HG03469 (cell line): ENCODE measurements around the gene THTPA.

ENCODE experiments used
- ATAC-seq: cut with Tn5 transposase; IDR thresholded peaks from one replicate; pipeline ENCODE4 v1.9.1; 2021; ENCODE audit warnings: mild to moderate bottlenecking, moderate library complexity, moderate number of reproducible peaks; ENCODE audit not compliant: unreplicated experiment

The THTPA gene

GRCh38 chr14:23566778-23567185 is 10.7 kb downstream of the THTPA start:
- ATAC-seq, result no peak

DNA sequence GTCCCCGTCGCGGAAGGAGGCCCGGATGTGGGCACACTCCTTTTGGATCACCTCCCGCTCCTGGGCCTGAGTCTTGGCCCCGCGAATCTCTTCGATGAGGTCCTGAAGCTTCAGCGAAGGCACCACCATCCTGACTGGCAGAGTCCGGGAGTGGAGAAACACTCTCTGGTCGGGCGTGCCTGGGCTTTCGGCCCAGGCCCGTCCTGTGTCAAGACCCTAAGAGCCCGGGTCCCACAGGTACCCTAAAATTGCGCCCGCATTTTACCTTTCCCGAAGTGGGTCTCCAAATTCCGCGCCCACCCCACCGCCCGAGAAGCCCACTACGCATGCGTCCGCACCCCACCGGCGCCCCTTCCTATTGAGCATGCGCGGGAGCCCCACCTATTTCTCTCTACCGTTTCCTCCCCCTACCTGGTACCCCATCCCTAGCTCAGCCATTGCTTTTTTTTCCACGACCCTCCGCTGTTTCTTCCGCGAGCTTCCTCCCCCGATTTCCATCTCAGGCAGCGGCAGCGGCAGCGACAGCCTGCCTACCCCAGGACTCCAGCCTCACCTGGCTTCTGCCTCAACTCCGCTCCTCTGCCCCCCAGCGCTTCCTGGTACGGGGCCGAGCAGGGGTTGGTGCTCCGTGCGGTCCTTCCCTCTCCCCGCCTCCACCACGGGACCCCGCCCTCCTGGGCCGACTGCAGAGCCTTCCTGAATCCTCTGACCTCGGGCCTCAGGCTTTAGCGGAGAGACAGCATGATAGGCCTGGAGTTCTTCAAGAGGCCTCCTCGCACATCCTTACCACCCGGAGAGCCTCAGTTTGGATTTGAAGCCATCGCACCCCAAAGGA is 11.3 kb downstream of the THTPA start, which contains the start of gene AP1G2:
AP1G2 (minus strand) TSS at position 606 of the 835 bp plus-strand sequence; CDS start at position 129, 477 bp downstream.
- ATAC-seq, result peak; percentile 47

- no peak for ATAC-seq
Measured at GRCh38 chr14:23568021-23568599, 12.0 kb downstream of the THTPA start.

- ATAC-seq, result no peak
Measured at GRCh38 chr14:23568600-23569331, 12.7 kb downstream of the THTPA start.

- no peak for ATAC-seq
Measured at GRCh38 chr14:23569443-23570151, 13.5 kb downstream of the THTPA start.

- no peak for ATAC-seq
Measured at GRCh38 chr14:23570806-23571483, 14.9 kb downstream of the THTPA start.

- ATAC-seq, result no peak
Measured at GRCh38 chr14:23571701-23572523, 15.8 kb downstream of the THTPA start.

GRCh38 chr14:23572524-23572828 is 16.4 kb downstream of the THTPA start:
- no peak for ATAC-seq

- ATAC-seq, result no peak
Measured at GRCh38 chr14:23572836-23573235, 16.8 kb downstream of the THTPA start.

DNA sequence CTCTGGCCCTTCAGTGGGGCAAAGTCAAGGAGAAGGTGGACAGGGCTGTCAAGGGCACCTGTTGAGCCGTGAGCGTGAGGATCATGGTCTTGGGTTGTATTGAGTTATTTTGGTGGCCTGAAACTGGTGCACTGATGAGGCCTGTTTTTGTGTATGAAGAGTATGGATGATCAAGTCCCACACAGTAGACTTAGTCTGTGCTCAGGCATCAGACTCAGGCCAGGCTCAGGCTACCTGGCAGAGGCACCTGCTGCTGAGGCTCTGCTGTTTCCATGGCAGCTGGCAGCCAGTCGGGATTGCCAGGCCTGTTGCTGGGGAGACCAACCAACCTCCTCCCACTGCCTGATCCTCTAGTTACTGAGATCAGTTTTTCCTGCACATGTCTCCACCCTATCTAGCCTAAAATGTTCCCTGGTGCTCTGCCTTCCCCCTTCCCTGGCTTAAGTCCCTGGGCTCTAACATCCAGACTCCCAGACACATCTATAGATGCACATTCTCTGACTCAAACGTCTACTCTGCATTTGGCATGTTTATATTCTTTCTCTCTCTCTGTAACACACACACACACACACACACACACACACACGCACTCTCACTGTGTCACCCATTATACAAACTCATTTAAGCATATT is 17.4 kb downstream of the THTPA start:
- no peak for ATAC-seq

GRCh38 chr14:23577004-23577681 is 21.1 kb downstream of the THTPA start:
- no peak for ATAC-seq

- no peak for ATAC-seq
Measured at GRCh38 chr14:23577710-23578392, 21.8 kb downstream of the THTPA start.

- ATAC-seq, result no peak
Measured at GRCh38 chr14:23578560-23579310, 22.7 kb downstream of the THTPA start, which contains the start of gene JPH4. Gene JPH4 (minus strand): TSS chr14:23578790. CDS start chr14:23577453, 1,337 bp downstream.

DNA sequence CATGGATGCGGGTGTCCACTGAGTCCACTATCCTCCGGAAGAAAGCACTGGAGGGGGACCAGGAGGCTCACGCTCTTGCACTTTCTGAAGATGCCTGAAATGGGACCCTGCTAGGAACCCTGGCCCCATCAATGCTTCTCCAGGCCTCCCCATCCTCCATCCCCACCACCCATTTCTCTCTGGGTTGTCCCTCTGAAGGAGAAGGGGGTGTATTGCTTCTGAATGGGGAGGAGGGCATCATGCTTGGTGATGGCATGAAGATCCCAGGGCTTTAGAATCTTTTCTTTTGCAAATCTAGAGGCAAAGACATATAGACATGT is 23.2 kb downstream of the THTPA start:
- no peak for ATAC-seq

- no peak for ATAC-seq
Measured at GRCh38 chr14:23579739-23580138, 23.7 kb downstream of the THTPA start.

GRCh38 chr14:23580152-23580926 is 24.3 kb downstream of the THTPA start:
- ATAC-seq, result no peak

- no peak for ATAC-seq
Measured at GRCh38 chr14:23580948-23581281, 24.8 kb downstream of the THTPA start.
